Jurkat, Clone E6-1 (cell line): ENCODE results near the gene CORO2A.
"Not testable (repeated sequence)": the region's sequence is repeated elsewhere in the genome, so short reads cannot be mapped to it uniquely, and the experiment has no call there.

Source experiments
- DNase-seq: peaks from one replicate; pipeline ENCODE4 v3.0.0-alpha.2; 2011; ENCODE audit warnings: low read depth, low spot score
- H3K4me3 ChIP-seq: 2 replicates; pipeline ENCODE4 v1.5.1; 2011; ENCODE audit warnings: mild to moderate bottlenecking, low read length, control low read depth, moderate library complexity

Gene CORO2A

DNA sequence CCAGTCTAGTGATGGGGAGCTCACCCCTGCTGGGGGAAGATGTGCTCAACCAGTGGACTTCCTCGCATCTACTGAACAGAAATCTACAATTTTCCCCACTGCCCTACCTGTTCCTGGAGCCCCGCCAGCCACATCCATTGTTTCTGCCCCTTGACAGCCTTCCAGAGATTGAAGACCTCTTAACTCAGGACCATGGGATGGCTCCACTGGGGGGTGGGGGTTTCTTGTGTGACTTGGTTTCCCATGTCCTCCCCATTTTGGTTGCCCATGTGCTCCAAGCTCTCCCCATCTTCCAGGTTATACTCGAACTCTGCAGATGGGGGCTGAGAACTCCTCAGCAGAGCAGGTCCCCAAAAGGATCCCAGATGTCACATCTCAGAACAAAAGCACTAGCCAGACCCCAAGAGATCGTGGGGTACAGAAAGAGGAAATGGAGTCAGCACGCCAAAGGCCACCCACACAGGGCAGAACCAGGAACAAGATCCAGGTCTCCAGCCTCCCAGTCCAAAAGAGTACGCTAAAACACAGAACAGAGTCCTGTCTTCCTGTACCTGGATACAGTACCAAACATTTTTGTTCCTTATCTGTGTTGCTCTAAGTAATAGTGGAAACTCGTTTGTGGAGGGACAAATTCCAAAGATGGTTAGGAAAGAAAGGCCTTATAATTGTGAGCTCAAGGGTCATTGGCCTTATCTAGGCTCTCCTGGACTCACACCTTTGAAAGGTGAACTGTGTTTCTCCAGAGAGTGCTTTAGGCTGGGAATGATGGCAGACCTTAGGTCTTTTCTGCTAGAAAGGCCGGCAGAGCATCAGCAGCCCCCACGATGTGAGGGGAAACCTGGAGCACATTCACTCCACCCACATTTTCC is 15.8 kb downstream of the CORO2A start:
- H3K4me3 ChIP-seq = no peak overlapping the region
- no peak for DNase-seq

DNA sequence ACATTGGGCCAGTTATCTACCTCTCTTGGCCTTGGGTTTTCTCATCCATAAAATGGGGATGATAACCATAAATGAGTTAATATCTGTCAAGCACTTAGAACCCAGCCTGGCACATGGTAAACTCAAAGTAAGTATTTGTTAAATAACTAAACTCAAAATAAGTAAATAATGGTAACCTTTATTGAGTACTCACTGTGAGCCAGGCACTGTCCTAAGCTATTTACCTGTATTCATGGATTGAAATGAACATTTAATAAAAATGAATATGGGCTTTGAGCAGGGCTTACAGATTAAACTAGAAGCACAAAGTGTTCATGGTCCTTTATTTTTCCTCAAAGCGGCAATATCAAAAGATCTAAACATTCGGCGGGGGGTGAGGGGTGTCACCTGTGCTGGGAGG is 16.7 kb downstream of the CORO2A start:
- DNase-seq = no peak
- H3K4me3 ChIP-seq = no peak overlapping the region

- no peak overlapping the region for H3K4me3 ChIP-seq
Observed at GRCh38 chr9:98175028-98175569, 17.3 kb downstream of the CORO2A start.

GRCh38 chr9:98174502-98174918 is 17.9 kb downstream of the CORO2A start:
- not testable (repeated sequence) for DNase-seq, H3K4me3 ChIP-seq

More at GRCh38 chr9:98175028-98175569, 17.3 kb downstream of the CORO2A start:
- DNase-seq = no peak

GRCh38 chr9:98173181-98173580 is 19.3 kb downstream of the CORO2A start:
- DNase-seq = no peak
- H3K4me3 ChIP-seq = no peak overlapping the region

- DNase-seq = no peak
- H3K4me3 ChIP-seq = no peak overlapping the region
Observed at GRCh38 chr9:98172604-98173003, 19.8 kb downstream of the CORO2A start.

DNA sequence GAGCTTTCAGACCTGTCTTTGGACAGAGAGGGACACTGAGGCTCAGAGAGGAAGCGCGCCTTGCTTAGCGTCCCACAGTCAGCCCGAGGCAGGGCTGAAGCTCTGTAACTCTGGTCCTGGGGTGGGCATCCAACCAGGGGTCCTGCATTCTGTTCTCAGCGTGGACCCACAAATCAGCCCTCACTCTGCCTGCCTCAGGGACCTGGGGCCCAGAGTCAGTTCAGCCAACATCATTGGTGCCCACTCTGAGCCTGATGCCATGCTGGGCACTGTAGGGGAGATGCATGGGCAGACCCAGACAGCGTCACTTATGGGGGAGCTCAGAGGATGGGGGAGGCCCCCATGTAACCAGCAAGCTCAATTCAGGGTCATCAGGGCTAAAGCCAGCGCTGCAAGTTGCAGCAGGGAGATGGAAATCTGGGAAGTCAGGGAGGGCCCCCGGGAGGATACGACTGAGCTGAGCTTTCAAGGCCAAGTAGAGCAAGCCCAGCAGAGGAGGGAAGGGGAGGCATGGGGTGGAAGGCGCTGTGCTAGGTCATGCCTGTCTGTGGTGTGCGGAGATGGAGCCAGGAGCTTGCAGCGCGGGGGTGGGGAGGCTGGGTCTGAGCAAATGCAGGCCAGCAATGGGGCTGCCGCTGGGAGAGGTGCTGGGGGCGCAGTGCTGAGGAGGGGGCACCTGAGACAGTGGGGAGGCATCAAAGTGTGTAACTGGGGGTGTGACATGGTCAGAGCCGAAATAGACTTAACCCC is 21.1 kb downstream of the CORO2A start:
- no peak for DNase-seq
- H3K4me3 ChIP-seq = no peak overlapping the region

- H3K4me3 ChIP-seq = no peak overlapping the region
Observed at GRCh38 chr9:98168941-98169488, 23.4 kb downstream of the CORO2A start.

DNA sequence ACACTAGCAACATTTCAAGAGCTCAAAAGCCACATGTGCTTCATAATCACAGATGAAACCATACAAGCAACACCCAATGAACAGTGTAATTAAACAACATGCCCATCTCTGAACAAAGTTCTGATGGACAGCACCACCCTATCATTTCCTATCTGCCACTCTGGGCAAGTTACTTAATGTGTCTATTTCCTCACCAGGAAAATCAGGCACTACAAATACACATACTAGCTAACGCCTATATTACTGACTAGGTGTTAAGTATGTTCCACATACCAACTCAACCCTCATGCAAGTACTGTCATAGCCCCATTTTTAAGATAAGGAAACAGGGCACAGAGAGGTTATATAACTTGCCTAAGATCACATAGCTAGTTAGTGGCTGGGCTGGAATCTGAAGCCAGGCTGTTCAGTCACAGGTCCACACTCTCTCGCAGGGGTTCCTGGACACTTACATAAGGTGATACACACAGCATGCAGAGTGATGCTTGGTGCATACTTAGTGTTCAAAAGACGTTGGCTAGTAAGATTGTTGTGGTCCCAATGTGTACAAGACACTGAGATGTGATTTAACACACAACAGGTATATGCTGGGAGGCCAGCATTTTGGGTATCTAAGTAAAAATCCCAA is 24.2 kb downstream of the CORO2A start:
- H3K4me3 ChIP-seq = no peak overlapping the region
- no peak for DNase-seq

More at GRCh38 chr9:98168941-98169488, 23.4 kb downstream of the CORO2A start:
- no peak for DNase-seq

DNA sequence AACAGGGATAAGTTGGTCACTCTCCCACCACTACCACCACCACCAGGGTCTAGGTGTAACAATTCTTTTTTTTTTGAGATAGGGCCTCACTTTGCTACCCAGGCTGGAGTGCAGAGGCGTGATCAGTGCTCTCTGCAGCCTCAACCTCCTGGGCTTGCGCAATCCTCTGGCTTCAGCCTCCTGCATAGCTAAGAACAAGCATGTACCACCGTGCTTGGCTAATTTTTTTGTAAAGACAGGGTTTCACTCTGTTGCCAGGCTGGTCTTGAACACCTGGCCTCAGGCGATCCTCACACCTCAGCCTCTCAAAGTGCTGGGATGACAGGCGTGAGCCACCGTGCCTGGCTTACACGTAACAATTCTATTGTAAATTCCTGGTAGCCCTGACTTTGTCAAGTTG is 27.5 kb downstream of the CORO2A start:
- no peak for DNase-seq
- H3K4me3 ChIP-seq = no peak overlapping the region

DNA sequence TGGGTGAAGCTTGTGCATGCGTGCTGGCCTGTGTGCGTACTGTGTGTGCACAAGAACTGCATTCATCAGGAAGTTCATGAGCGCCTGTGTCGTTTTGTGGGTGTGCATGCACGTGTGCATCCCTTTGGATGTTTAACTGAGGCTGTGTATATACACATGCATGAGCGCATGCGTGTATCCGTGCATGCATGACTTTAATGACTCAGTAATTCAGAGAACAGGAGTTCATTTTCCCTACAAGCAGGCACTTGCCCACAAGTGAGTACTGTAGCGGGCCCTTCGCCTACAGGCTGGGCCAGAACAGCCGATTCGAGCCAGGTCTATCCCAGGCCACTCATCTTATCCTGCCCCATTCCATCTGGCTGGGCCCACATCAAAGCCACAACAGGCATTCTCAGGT is 29.8 kb downstream of the CORO2A start:
- DNase-seq = no peak
- no peak overlapping the region for H3K4me3 ChIP-seq

DNA sequence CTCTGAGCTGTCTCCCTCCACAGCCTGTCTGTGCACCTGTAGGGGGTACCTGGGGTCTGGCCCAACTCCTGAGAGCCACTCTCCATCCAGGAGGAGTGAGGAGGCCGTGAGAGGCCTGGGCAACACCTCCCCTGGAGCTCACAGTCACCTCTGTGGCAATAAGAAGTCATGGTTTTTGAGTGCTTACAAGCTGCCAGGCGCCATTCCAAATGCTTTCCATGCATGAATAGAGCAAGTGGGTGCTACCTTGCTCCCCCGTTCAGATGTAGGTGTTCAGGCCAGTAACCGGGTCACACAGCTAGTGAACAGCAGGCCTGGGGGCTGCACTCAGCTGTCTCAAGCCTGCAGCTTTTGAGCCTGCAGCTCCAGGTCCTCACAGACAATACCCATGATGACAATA is 30.6 kb downstream of the CORO2A start:
- DNase-seq = no peak
- H3K4me3 ChIP-seq = no peak overlapping the region

- no peak overlapping the region for H3K4me3 ChIP-seq
- DNase-seq = no peak
Observed at GRCh38 chr9:98159790-98160189, 32.6 kb downstream of the CORO2A start.

DNA sequence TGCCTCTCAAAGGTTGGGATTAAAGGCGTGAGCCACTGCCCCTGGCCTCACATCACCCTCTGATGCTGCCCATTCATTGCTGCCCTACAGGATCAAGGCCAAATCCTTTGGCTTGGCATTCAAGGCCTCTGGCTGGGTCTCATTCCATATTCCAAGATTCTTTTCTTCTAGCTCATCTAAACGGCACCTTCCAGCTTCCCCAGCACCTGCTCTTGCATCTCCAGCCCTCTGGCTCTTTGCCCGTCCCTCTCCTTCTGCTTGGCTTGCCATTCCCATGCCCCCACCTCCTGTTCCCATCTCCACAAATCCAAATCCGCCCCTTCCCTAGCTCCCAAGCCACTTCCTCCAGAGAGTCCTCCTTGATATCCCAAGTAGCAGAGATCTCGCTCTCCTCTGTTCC is 33.1 kb downstream of the CORO2A start:
- DNase-seq = no peak

GRCh38 chr9:98158071-98158831 is 34.2 kb downstream of the CORO2A start:
- no peak overlapping the region for H3K4me3 ChIP-seq
- peak; percentile 68 for DNase-seq

More for the DNA sequence above, 33.1 kb downstream of the CORO2A start:
- no peak overlapping the region for H3K4me3 ChIP-seq

DNA sequence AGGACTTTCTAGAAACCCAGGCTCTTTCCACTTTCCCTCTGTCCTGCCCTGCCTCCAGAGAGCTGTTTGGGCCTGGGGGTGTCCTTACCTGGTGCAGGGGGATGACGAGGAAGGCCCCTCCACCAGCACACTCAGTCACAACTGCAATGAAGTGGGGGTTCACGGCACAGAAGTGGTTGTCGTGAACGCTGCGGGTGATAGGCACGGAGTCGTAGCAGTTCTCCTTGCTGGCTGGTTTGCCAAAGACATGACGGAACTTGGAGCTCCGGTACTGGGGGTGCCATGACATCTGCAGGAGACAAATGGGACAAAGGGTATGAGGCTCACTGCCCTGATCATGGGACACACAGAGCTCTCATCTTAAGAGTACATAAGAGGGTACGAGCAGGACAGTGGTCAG is 35.1 kb downstream of the CORO2A start:
- DNase-seq = no peak
- H3K4me3 ChIP-seq = no peak overlapping the region

- DNase-seq = no peak
- H3K4me3 ChIP-seq = no peak overlapping the region
Observed at GRCh38 chr9:98154678-98155077, 37.8 kb downstream of the CORO2A start.

GRCh38 chr9:98152526-98152925 is 39.9 kb downstream of the CORO2A start:
- H3K4me3 ChIP-seq = no peak overlapping the region
- no peak for DNase-seq

GRCh38 chr9:98150721-98151120 is 41.7 kb downstream of the CORO2A start:
- H3K4me3 ChIP-seq = no peak overlapping the region
- no peak for DNase-seq
